Activated gamma-delta T cell treated with anti-CD3 and anti-CD28 coated beads, Interleukin-2, amount 50 U/mL, for 16 hours (primary cell): ENCODE results near the gene CAPZA1.
A peak's percentile ranks its signal among the peaks of the same experiment; 100 is the strongest.
"Not testable (repeated sequence)": the region's sequence is repeated elsewhere in the genome, so short reads cannot be mapped to it uniquely, and the experiment has no call there.

Experiments
- DNase-seq: peaks from one replicate; pipeline ENCODE4 v3.0.0-alpha.2; 2020; ENCODE audit warnings: low read depth

The CAPZA1 gene

DNA sequence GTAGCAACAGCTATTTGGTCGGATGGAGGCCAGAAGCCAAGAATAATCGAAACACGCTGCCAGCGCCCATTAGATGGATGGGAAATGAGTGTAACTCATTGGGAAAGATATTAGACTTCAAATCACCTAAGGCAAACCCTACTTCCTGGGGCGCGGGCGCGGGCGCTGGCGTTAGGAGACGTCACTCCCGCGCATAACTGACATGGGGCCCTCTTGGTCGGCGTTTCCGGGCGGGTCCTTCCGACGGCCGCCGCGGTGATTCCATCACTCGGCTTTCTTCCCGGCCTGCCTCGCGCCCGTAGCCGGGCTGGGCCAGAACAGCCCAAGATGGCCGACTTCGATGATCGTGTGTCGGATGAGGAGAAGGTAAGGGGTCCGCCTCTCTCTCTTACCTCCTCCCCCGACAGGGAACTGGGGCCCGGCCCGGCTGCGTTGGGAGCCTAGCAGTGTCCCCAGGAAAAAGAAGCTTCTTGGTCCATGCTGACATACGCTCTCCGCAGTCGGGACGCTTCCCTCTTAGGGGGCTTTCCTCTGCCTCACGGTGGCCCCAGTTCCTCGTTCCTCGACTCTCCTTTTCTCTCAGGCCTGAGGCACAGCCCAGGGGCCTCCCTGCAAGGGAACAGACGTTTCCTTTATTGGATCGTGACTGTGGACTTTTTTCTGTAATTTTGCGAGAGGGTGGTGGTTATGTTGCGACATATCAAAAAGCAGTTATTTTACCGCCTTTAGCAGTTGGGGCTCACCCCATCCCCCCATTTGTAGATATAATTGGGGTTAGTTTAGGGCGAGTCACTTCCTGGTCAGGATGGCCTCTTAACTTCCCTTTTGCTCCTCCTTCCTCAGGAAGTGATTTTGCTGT lies at the start of gene CAPZA1:
TSS of gene CAPZA1 (plus strand) at position 315 of the 859 bp plus-strand sequence. CDS start at position 328, 13 bp downstream.
- peak; percentile 83 for DNase-seq

DNA sequence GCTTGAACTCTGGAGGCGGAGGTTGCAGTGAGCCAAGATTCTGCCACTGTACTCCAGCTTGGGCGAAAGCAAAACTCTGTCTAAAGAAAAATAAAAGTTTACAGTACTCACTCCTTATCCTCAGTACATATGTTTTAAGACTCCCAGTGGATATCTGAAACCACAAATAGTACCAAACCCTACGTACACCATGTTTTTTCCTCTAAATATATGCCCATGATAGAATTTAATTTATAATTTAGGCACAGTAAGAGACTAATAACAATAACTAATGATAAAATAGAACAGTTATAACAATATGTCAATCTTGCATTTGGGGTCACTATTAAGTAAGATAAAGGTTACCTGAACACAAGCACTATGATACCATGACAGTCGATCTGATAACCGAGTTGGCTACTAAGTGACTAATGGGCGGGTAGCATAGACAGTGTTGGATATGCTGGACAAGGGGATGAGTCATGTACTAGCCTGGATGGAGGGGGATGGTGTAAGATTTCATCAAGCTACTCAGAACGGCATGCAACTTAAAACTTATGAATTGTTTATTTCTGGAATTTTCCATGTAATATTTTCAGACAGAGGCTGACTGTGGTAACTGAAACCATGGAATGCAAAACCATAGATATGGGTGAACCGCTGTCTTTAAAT lies 44.4 kb upstream of the CAPZA1 start:
- DNase-seq, result no peak

DNA sequence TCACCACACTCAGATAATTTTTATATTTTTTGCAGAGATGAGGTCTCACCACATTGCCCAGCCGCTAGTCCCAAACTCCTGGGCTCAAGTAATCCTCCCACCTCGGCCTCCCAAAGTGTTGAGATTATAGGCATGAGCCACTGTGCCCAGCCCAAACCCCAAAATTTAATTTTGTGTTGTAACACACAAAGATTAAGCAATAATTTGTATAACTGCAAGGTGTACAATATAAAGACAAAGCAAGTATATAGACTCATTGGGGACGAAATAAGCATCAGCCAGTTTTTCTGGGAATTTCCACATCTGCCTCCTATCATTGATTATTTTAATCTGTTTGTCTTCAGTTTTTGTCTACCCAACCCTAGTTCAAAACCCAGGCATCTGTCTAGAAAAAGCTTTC lies 43.4 kb upstream of the CAPZA1 start:
- no peak for DNase-seq

DNA sequence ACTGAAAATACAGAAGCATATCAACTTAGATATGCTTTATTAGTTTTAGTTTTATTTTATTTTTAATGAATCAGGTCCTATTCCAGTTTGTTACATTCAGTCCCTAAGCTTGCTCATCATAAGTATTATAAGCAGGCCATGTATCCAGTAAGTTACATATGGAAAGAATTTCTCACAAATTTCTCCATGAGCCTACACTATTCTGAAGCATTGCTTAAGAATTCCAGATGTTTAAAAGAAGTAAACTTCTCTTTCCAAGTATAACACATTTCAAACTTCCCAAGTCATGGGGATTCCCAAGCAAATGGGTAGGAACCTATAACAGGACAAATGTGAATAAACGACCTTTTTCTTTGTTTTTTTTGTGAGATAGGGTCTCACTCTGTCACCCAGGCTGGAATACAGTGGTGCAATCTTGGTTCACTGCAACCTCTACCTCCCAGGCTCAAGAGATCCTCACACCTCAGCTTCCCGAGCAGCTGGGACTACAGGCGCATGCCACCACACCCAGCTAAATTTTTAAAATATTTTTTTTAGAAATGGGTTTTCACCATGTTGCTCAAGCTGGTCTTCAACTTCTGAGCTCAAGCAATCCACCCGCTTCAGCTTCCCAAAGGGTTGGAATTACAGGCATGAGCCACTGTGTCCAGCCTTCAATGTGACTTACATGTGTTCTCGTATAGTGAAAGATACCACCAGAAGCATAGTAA lies 39.7 kb upstream of the CAPZA1 start:
- DNase-seq, result no peak

DNA sequence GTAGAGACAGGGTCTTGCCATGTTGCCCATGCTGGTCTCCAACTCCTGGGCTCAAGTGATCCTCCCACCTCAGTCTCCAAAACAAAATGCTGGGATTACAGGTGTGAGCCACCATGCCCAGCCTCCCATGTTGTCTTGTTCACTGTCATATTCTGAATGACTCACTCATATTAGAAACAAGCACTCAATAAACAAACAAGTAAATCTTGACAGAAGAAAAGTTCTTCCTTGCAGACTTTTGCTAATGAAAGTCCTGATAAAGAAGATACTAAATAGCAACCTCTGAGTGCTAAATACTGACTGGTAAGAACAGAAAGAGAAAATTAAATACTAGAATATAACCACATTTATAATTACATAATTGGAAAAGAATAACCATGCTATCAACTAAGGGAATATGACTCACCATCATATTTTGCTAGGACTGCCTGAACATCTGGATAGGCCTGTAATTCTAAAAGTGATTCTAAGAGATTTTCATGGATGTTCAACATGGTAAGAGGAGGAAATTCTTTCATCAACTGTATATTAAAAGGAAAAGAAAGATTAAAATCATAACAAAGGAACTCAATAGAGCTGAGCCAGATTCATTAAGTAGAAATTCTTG lies 37.9 kb upstream of the CAPZA1 start:
- DNase-seq, result no peak

DNA sequence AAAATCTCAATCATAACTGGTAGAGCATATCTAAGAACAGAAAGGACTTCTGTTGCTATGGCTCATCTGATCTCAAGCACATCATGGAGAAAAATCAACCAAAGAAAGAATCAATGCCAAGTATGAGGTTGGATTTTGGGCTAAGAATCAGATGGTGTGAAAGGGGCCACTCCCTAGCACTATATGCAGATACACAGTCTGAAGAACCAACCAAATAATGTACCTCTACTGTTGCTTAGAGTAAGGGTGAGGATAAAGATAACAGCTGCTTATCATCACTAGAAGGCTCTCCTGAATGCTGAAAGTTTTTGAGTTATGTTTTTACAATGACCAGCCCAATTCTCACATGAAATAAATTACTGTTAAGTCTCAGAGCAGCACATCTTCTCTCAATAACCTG lies 36.3 kb upstream of the CAPZA1 start:
- no peak for DNase-seq

DNA sequence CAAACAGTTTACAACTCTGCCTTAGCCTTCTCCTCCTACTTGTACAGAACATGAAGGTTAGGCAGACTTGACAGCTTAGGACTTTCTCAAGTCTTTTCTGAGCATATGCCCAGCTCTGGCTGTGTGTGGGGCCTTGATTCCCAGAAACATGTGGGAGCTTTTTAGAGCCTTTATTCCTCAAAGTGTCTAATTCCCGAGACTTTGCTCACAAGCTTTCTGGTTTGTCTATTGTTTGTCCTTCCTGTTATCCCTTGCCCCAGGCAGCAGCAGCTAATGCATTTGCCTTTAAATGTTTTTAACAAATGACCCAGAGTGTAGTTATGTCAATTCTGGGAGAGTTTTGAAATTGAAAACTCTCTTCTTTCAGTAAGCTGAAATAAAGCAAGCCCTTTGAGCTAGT lies 29.9 kb upstream of the CAPZA1 start:
- DNase-seq, result no peak

DNA sequence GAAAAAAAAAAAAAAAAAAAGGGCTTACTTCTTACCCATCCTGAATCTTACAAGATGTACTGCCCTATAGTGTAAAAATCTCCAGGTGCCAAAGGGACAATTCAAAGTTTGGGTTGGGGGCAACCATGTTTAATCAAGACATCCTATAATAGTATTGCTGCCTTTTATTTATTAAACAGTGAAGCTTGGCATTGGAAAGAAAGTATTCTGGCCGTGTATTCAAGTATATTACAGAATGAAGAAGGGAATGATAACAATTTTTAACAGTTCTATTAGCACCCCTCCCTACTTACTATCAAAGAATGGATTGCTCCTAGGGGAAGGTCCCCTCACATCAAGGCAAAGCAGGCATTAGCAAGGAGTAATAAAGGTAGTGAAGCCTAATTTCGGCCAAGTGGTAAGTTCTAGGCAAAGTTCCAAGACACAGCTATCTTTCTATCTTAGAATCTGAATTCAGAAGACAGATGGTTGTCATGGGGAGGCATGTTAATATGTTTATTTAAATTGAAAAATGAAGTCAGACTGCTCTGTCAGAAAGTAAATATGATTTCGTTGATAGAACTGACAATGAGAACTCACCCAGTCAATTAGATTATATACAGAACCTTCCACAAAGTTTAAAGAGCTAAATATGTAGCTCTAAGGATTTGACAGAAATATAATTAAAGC lies 25.3 kb upstream of the CAPZA1 start:
- no peak for DNase-seq

DNA sequence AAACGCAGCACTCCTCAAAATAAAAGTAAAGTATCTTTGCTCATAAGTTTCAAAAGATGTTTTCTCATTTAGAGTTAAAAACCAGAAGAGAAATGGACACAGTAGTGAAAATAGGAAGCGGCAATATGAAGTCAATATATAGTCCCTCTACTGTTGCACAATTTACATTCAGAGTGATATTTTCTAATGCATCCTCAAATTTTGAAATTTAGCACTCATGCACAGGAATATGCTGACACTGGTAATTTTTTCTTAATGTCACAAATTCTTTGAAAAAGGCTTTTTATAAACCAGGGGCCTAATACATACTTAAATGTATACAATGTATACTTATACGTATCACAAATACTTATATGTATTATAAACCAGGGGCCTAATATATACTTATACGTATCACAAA lies 20.2 kb upstream of the CAPZA1 start:
- no peak for DNase-seq

DNA sequence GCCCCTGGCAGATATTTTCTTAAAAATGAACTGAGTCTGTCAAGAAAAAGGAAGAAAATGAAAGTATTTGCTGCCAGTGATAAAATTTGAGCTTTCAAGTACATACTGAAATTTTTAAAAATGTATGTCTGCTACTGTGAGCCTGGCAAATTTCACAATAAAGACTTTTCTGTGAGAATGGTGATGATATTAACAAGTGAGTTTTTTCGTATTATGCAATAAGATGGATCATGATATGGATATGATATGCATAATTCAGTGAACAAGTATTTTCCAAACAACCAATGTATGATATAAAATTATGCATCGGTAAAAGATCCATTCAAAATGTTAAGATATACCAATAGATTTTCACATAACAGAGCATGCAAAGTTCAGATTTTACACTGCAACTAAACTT lies 16.6 kb upstream of the CAPZA1 start:
- DNase-seq, result no peak

DNA sequence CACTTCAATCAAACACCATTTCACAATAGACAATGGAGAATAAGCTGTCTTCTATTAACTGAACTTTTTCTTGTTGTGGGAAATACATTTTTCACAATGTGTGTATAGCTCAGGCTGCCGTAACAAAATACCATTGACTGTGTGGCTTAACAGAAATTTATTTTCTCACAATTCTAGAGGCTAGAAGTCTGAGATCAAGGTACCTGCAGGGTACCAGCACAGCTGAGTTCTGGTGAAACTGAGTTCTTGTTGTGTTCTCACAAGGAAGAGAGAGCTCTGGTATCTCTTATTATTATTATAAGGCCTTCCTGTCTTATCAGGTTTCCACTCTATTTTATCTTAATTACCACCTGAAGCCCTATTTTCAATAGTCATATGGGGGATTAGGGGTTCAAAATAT lies 16.1 kb upstream of the CAPZA1 start:
- DNase-seq, result no peak

DNA sequence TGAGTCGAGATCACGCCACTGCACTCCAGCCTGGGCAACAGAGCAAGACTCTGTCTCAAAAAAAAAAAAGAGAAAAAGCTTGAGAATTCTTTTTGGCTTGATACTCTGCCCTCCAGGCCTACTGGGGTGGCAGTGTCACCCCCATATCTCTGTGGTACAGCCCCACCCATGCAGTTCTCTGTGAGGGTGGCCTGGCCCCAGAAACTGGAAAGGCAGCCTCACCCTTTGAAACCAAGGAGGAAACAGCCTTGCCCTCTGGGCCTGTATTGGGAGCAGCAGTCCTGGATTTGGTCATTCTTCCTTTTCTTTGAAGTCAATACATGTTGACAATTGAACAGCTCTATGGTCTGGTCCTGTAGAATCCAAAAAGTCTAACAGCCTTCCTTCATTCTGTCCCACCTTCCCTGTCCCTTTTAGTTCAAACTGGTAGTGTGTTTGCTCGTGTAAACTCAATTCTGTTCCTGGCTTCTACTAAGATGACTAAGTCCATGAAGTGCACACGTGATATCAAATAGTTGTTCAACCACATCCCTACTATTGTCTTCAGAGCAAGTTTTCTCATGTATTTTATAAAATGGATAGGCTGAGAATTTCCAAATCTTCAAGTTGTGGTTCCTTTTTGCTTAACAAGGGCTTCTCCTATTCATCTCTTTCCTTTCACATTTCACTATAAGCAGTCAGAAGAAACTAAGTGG lies 13.9 kb upstream of the CAPZA1 start:
- DNase-seq, result no peak

DNA sequence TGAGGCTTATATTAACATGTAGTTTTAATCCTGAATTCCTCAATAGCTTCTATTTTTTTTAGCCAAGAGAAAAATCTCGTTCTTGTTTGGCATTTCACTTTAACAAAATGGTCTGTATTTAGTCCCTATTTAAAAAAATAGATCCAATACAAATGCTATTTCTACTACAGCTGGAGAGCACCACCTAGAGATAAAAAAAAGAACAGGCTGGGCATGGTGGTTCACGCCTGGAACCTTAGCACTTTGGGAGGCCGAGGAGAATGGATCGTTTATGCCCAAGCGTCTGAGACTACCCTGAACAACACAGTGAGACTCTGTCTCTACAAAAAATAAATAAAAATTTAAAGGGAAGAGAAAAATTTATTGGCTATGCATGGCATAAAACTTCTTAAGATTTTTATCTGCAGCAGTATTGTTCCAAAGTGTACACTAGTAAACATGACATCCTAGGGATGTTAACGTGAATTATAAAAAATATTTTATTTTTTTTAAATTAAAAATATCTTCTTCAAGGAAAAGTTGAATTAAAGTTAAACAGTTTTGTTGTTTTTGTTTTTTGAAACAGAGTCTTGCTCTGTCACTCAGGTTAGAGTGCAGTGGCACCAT lies 5.1 kb upstream of the CAPZA1 start:
- no peak for DNase-seq

DNA sequence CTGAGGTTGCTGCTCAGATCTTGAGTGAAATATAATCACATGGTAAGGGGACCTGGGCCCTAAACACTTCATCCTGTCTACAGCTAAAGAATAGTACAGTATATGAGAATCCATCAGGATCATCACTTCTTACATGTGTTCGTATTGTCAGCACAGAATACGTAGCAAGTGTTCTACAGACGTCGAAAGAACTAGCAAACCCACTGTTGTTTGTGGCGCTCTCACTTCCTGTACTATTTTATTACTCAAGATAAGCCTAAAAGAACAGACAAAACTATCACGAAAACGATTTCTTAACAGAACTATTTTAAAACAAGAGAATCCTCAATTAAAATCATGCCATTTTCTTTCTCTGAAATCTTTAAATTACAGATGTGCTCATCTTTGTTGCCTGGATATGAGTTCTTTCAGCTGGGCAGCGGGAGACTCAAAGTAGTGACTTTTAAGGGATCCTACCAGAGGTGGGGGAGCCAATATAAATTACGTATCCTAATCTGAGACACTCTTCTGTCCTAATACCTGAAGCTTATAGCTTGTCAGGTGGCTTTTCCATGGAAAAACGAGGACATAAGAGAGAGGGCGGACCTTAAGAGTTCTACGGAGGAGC lies 1.4 kb upstream of the CAPZA1 start:
- no peak for DNase-seq

DNA sequence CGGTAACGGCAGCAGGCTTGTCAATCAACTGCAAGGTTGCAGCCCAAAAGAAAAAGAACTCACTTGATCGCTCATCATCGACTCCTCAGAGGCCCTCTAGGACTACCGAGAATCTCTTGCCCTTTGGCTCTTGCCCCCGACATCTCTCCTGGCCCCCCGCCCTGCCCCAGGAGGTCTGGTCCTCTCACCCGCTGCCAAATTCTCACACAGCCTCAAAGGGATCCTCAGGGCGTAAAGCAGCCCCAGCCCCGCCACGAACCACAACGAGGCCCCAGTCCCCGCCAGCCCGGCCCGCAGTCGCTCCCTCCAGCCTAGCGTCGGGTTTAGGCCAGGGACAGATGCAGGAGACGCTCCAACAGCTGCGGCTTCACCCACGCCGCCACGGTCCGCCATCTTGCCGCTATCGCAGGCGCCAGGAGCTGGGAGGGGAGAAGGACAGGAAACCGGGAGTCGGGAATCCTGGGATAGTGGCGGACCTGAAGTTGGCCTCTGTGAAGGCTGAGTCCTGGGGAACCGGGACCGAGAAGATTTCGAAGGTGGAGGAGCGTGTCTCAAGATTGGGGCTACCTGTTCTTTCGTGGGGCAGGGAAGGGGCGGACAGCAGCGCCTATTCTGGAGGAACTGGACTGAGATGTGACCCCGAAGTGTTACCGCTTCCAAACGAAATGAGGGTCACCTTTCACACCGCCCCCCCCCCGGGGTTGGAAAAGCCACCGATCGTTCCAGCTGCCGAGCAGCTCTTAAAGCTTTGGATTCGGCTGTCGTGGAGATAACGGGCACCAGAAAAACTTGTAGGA lies 713 bp upstream of the CAPZA1 start, which contains the start of gene ST7L:
TSS of gene ST7L (minus strand) at position 421 of the 797 bp plus-strand sequence. CDS start at position 393, 28 bp downstream.
- peak; percentile 23 for DNase-seq

DNA sequence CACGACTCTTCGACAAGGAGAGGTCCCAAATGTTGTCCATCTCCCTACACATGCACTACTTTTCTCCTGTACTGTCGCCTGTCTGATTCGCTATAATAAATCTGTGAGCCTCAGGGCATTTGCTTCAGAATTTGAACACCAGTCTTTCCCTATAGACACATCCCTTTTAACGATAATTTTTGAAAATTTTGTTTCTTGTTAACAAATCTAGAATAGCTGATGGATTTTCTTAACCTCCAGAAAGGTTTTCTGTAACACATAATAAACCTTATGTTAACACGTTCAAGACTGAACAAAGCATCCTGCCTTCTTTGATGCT lies 704 bp downstream of the CAPZA1 start:
- no peak for DNase-seq

DNA sequence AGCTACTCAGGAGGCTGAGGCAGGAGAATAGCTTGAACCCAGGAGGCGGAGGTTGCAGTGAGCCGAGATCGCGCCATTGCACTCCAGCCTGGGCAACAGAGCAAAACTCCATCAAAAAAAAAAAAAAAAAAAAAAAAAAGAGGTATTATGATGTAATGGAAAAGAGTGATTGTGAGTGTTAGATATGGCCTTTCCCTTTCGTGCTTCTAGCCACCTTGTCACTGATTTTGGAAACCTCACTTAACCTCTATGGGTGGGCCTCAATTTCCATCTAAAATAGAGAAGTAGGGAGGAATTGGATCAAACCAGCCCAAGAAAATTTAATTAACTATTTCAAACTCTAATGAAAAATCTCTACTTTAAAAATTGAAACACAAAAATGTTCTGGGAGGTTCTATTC lies 4.9 kb downstream of the CAPZA1 start:
- not testable (repeated sequence) for DNase-seq

DNA sequence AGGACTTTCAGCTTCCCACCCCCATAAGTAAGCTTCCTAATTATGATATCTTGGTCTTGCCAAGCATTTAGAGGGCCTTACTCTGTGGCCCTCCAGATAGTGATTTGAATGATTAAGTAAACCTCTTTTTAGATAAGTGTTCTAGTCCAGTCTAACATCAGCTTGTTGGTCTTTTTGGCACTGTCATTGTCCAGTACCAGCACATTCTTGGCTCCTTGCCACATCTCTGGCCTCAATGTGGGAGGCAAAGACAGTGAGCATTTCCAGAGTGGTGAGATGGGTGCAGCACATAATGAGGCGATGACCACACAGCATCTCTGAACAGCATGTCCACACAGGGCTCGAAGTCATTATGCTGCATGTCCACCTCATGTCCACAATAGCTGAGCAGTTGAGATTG lies 6.1 kb downstream of the CAPZA1 start:
- DNase-seq, result no peak

DNA sequence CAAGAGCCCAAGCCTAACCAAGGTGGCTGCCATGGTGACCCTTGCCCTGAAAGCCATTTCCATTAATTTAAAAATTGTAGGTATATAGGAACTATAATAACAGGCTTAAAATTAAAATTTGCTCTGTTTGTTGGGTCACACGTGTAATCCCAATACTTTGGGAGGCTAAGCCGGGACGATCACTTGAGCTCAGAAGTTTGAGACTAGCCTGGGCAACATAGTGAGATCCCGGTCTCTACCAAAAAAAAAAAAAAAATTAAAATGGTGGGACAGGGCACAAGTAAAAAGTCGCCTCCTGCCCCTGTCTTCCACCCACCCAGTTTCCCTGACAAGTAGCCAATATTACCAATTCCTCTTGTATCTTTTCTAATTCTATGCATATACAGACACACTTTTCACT lies 6.6 kb downstream of the CAPZA1 start:
- no peak for DNase-seq

DNA sequence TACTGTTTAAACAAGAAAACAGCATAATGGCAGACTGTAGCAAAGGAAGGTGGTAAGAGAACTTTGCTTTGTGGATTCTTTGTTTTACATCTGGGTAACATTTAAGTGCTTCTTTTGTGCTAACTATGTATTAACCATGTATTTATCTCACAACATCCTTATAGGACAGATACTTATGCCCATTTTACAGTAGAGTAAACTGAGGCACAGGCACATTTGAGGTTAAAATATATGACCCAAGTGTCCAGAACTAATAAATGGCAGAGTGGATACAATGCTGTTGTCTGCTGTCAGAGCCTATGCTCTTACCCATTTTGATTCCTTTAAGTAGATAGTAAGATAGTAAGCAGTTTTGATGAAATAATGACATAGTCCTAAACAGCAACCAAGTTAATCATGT lies 7.3 kb downstream of the CAPZA1 start:
- DNase-seq, result no peak
